ENCODE measurements around the gene FAM3D.

DNA sequence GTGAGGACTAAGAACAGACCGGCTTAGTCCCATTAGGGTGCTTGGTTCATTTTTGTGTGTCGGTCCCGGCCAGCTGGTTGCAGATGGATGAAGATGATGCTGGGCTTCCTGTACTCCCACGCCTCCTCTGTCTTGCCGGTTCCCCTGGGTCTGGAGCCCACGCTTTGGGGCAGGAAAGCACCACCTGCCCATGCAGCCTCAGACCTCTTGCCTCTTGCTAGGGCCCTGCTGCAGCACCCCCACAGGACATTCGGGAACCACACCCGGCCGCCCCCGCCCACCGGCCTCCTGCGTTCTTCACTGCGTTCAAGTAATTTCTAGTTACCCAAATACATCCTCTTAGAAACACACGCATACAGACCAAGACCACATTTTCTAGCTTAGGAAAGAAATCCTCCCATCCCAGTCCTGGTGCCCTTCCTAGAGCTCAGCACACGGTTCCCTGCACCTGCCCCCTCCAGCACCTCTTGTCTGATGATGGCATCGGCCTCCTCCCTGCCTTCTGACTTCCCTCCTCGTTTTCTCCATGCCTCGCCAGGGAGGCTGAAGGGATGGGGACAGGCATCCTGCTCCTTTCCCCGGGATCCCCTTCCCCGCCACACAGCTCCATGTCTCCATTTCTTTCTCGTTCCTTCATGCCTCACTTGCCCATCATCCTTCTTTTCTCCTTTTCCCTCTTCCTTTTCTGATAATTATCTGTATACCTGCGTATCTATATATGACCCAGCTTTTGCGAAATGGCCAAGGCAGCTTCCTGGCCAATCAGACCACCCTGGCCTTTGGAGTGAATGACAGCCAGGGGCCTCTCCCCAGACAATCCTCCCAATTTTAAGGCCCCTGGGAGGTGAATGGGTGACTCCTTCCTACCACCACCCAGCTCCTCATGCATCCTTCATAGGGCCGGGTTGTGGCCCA, 30.9 kb downstream of the FAM3D start:
- TF ChIP-seq, protein P1, sequence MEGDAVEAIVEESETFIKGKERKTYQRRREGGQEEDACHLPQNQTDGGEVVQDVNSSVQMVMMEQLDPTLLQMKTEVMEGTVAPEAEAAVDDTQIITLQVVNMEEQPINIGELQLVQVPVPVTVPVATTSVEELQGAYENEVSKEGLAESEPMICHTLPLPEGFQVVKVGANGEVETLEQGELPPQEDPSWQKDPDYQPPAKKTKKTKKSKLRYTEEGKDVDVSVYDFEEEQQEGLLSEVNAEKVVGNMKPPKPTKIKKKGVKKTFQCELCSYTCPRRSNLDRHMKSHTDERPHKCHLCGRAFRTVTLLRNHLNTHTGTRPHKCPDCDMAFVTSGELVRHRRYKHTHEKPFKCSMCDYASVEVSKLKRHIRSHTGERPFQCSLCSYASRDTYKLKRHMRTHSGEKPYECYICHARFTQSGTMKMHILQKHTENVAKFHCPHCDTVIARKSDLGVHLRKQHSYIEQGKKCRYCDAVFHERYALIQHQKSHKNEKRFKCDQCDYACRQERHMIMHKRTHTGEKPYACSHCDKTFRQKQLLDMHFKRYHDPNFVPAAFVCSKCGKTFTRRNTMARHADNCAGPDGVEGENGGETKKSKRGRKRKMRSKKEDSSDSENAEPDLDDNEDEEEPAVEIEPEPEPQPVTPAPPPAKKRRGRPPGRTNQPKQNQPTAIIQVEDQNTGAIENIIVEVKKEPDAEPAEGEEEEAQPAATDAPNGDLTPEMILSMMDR (IDR thresholded peaks at IDR 0.05; ENCODE audit: low read depth, low read length, missing input control): no peak
- TF ChIP-seq SP1 (IDR thresholded peaks at IDR 0.05) (no peak), RAD21 (IDR thresholded peaks at IDR 0.05) (no peak), TAF1 (conservative IDR thresholded peaks at IDR 0.05) (no peak), EGR1 (IDR thresholded peaks at IDR 0.05; ENCODE audit: low read depth in 2 of 2) (no peak), HNF4G (IDR thresholded peaks at IDR 0.05) (no peak), YY1 (IDR thresholded peaks at IDR 0.05) (no peak), NR2F2 (IDR thresholded peaks at IDR 0.05) (no peak), JUND (IDR thresholded peaks at IDR 0.05) (no peak)
- TF ChIP-seq, protein P2, sequence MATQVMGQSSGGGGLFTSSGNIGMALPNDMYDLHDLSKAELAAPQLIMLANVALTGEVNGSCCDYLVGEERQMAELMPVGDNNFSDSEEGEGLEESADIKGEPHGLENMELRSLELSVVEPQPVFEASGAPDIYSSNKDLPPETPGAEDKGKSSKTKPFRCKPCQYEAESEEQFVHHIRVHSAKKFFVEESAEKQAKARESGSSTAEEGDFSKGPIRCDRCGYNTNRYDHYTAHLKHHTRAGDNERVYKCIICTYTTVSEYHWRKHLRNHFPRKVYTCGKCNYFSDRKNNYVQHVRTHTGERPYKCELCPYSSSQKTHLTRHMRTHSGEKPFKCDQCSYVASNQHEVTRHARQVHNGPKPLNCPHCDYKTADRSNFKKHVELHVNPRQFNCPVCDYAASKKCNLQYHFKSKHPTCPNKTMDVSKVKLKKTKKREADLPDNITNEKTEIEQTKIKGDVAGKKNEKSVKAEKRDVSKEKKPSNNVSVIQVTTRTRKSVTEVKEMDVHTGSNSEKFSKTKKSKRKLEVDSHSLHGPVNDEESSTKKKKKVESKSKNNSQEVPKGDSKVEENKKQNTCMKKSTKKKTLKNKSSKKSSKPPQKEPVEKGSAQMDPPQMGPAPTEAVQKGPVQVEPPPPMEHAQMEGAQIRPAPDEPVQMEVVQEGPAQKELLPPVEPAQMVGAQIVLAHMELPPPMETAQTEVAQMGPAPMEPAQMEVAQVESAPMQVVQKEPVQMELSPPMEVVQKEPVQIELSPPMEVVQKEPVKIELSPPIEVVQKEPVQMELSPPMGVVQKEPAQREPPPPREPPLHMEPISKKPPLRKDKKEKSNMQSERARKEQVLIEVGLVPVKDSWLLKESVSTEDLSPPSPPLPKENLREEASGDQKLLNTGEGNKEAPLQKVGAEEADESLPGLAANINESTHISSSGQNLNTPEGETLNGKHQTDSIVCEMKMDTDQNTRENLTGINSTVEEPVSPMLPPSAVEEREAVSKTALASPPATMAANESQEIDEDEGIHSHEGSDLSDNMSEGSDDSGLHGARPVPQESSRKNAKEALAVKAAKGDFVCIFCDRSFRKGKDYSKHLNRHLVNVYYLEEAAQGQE (IDR thresholded peaks at IDR 0.05): no peak
- TF ChIP-seq, protein P3, sequence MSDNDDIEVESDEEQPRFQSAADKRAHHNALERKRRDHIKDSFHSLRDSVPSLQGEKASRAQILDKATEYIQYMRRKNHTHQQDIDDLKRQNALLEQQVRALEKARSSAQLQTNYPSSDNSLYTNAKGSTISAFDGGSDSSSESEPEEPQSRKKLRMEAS (IDR thresholded peaks at IDR 0.05): no peak
- TF ChIP-seq, protein P4, sequence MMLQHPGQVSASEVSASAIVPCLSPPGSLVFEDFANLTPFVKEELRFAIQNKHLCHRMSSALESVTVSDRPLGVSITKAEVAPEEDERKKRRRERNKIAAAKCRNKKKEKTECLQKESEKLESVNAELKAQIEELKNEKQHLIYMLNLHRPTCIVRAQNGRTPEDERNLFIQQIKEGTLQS (IDR thresholded peaks at IDR 0.05): no peak
- TF ChIP-seq, protein P5, sequence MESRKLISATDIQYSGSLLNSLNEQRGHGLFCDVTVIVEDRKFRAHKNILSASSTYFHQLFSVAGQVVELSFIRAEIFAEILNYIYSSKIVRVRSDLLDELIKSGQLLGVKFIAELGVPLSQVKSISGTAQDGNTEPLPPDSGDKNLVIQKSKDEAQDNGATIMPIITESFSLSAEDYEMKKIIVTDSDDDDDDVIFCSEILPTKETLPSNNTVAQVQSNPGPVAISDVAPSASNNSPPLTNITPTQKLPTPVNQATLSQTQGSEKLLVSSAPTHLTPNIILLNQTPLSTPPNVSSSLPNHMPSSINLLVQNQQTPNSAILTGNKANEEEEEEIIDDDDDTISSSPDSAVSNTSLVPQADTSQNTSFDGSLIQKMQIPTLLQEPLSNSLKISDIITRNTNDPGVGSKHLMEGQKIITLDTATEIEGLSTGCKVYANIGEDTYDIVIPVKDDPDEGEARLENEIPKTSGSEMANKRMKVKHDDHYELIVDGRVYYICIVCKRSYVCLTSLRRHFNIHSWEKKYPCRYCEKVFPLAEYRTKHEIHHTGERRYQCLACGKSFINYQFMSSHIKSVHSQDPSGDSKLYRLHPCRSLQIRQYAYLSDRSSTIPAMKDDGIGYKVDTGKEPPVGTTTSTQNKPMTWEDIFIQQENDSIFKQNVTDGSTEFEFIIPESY (IDR thresholded peaks at IDR 0.05): no peak
